Measurements from ENCODE around the gene CTIF.

The CTIF gene

DNA sequence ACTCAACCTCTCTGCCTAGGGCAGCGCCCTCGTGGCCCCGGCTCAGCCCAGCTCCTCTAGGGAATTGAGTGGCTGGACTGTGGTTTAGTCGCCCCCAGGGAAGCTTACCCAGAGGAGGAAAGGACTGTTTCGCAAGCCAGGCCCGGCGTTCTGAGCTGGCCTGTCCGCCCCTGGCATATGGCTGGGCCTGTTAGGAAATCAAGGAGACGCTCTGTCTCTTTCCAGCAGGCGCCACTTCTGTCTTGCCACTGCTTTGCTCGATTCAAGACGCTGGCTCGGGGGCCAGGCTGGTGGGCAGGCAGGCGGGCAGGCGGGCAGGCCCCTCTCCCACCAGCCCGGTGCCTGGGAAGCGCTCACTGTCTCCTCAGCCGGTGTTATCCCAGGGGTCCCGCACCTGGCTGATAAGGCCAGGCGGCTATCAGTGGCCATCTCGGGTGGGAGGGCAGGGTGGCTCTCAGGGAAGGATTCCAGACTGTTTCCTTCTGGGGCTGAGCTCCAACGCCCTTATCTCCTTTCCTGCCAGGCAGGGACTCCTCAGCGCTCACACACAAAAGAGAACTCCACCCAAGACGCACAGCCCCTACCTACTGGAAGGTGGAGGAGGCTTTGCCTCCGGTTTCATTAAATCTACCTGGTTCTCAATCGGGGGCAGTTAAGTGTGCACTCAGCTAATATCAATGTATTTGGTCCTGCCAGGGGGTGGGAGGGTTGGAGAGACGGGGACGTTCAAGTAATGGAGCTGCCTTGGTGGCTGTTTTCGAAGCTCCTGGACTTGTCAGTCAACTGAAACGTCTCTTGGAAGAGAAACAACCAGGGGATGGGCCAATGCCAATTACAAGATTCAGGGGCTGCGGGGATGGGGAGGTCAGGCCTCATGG, 302.8 kb downstream of the CTIF start:
- no peak for DNase-seq (ENCODE audit: low read depth)
- TF ChIP-seq, protein P1, sequence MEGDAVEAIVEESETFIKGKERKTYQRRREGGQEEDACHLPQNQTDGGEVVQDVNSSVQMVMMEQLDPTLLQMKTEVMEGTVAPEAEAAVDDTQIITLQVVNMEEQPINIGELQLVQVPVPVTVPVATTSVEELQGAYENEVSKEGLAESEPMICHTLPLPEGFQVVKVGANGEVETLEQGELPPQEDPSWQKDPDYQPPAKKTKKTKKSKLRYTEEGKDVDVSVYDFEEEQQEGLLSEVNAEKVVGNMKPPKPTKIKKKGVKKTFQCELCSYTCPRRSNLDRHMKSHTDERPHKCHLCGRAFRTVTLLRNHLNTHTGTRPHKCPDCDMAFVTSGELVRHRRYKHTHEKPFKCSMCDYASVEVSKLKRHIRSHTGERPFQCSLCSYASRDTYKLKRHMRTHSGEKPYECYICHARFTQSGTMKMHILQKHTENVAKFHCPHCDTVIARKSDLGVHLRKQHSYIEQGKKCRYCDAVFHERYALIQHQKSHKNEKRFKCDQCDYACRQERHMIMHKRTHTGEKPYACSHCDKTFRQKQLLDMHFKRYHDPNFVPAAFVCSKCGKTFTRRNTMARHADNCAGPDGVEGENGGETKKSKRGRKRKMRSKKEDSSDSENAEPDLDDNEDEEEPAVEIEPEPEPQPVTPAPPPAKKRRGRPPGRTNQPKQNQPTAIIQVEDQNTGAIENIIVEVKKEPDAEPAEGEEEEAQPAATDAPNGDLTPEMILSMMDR (IDR thresholded peaks at IDR 0.05; ENCODE audit: insufficient read depth, low read depth, low read length, missing control alignments) = no peak
- H3K4me3 ChIP-seq (ENCODE audit: low read depth, low read length) = no peak overlapping the region

DNA sequence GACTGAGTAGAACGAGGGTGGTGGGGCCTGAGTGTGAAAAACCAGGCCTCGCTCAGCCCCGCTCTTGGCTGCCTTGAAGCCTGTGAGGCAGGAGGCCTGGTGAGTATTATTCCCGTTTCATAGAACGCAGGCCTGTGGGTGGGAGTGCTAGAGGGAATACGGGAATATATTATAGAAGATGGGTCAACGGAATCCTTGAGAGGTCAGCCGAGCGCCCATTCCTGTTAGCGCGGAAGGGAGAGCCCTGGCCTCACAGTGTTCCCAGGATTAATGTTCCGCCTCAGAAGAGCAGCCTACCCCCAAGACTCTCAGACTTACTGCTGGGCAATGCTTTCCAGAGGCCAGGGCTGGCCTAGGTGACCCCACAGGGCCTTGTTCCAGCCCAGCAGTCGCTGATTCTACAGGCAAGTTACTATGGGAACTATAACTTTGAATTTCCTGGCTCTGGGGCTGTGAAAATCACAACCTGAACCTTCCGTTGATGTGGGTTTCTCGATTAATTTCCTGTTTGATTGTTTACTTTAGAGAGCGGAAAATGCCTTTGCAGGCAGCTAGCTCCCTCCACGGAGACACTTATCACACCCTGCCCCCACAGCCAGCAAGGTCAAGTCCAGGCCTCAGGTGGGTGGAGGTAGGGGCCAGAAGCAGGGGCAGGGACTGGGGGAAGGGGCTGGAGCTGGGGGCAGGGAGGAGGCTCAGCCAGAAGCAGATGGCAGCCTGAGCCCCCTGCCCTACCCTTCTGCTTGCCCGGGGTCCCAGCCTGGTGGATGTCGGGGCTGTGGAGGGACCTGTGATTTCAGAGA, 303.6 kb downstream of the CTIF start:
- DNase-seq (ENCODE audit: low read depth) = no peak
- TF ChIP-seq, protein P1 (IDR thresholded peaks at IDR 0.05; ENCODE audit: insufficient read depth, low read depth, low read length, missing control alignments) = no peak
- no peak overlapping the region for H3K4me3 ChIP-seq (ENCODE audit: low read depth, low read length)

DNA sequence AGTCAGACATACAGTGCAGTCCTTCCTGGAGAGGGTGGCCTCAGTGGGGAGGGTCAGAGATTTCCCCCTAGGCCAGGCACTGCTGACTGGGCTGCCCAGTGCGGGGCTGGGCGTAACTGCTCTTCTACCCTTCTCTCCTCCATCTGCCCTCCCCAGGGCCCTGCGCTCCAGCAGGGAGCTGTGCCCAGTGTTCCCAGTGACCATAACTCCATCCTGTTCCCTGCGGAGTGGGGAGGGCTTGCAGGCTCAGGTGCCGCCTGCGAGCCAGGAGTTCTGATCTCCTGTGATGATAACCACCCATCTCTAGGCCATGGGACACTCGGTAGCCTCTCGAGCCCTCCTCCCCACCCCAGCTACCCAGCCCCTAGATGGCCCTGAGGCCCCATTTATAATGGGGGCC, 304.3 kb downstream of the CTIF start:
- TF ChIP-seq, protein P1 (IDR thresholded peaks at IDR 0.05; ENCODE audit: insufficient read depth, low read depth, low read length, missing control alignments) = no peak

GRCh38 chr18:48843596-48843995, 304.8 kb downstream of the CTIF start:
- TF ChIP-seq, protein P1 (IDR thresholded peaks at IDR 0.05; ENCODE audit: insufficient read depth, low read depth, low read length, missing control alignments) = no peak
- H3K4me3 ChIP-seq (ENCODE audit: low read depth, low read length) = no peak overlapping the region
- no peak for DNase-seq (ENCODE audit: low read depth)

More for the DNA sequence above, 304.3 kb downstream of the CTIF start:
- no peak for DNase-seq (ENCODE audit: low read depth)
- H3K4me3 ChIP-seq (ENCODE audit: low read depth, low read length) = no peak overlapping the region

DNA sequence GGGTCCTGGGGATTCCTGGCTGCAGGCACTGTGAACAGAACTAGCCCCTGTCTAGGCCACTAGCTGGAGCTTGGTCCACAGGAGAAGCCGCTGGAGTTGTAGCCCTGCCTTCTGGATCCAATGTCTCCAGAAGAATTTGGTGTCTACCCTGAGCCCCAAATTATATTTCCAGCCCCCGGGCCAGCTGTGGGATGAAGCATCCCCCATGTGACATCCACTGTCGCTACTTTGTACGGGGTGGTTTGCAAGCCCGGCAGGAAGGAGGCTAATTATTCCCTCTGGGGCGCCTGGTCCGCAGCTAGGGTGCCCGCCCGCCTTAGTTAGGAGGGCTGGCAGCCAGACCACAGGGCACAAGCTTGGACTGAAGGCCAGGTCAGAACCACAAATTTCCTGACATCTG, 305.4 kb downstream of the CTIF start:
- TF ChIP-seq, protein P1 (IDR thresholded peaks at IDR 0.05; ENCODE audit: insufficient read depth, low read depth, low read length, missing control alignments) = no peak
- no peak for DNase-seq (ENCODE audit: low read depth)
- H3K4me3 ChIP-seq (ENCODE audit: low read depth, low read length) = no peak overlapping the region

DNA sequence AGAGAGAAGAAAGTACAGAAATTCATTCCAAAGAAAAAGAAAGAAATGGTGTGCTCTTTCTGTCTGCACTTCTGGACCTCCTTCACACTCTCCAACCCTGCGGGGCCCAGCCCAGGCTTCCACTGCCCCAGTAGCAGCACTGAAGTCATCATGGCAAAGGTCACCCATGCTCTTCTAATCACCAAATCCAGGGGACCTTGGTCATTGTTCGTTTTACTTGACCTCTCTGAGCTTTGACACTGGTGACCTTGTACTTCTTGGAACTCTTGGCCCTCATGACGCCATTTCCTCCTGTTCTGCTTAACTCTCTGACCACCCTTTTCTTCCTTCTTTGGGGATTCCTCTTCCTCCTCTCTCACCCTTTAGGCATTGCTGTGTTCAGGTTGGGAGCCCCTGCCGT, 306.3 kb downstream of the CTIF start:
- no peak overlapping the region for H3K4me3 ChIP-seq (ENCODE audit: low read depth, low read length)
- TF ChIP-seq, protein P1 (IDR thresholded peaks at IDR 0.05; ENCODE audit: insufficient read depth, low read depth, low read length, missing control alignments) = no peak
- DNase-seq (ENCODE audit: low read depth) = no peak
